CD4-positive, CD25-positive, alpha-beta regulatory T cell (primary cell): ENCODE measurements around the gene NAT10. TPM values are rescaled to one million over a fixed set of nuclear protein-coding genes. Genes with fewer than 3 reads are reported as not detected.

Source experiments
- ATAC-seq, 2 donors: fragments of 150-1000 bp; cut with Tn5 transposase; one replicate each; pipeline ENCODE4 v1.10.0; 2021; ENCODE audit warnings: low read depth in 2 of 2, moderate number of reproducible peaks in 2 of 2, moderate library complexity in 1 of 2
- DNase-seq, 3 donors: peaks; one replicate each; pipeline versions ENCODE4 v3.0.0 to v3.0.0-alpha.2; 2012 to 2022; ENCODE audit warnings: mixed read lengths in 1 of 3
- H3K27ac ChIP-seq: one replicate; pipeline ENCODE4 v1.7.0; 2013; ENCODE audit warnings: mild to moderate bottlenecking, low read length; ENCODE audit not compliant: insufficient read depth, poor library complexity, severe bottlenecking
- H3K27me3 ChIP-seq: one replicate; pipeline ENCODE4 v1.7.0; 2013; ENCODE audit warnings: low read length; ENCODE audit not compliant: control insufficient read depth, insufficient read depth
- H3K36me3 ChIP-seq: one replicate; pipeline ENCODE4 v1.7.0; 2013; ENCODE audit warnings: mild to moderate bottlenecking, low read length, moderate library complexity; ENCODE audit not compliant: control insufficient read depth, insufficient read depth
- H3K4me1 ChIP-seq: 2 replicates; pipeline ENCODE4 v1.7.0; 2013; ENCODE audit warnings: mild to moderate bottlenecking, low read length; ENCODE audit not compliant: insufficient read depth, control insufficient read depth, poor library complexity, severe bottlenecking
- H3K4me3 ChIP-seq: one replicate; pipeline ENCODE4 v1.7.0; 2013; ENCODE audit warnings: low read depth, mild to moderate bottlenecking, low read length, moderate library complexity
- H3K9me3 ChIP-seq, 2 experiments: 1 replicate in 1 of 2; 2 replicates in 1 of 2; pipeline ENCODE4 v1.7.0; 2013; ENCODE audit warnings: low read length in 2 of 2, mild to moderate bottlenecking in 1 of 2, moderate library complexity in 1 of 2; ENCODE audit not compliant: control insufficient read depth in 2 of 2
- H3K27ac Mint-ChIP-seq, 3 donors: one replicate each; pipeline ENCODE4 v1.8.0; 2020 to 2022; ENCODE audit warnings: mild to moderate bottlenecking in 3 of 3, mixed read lengths in 3 of 3, moderate library complexity in 2 of 3
- H3K27me3 Mint-ChIP-seq: one replicate; pipeline ENCODE4 v1.8.0; 2022; ENCODE audit warnings: mild to moderate bottlenecking, mixed read lengths
- H3K36me3 Mint-ChIP-seq: one replicate; pipeline ENCODE4 v1.8.0; 2020; ENCODE audit warnings: mixed read lengths
- H3K4me1 Mint-ChIP-seq, 4 donors: one replicate each; pipeline ENCODE4 v1.8.0; 2020 to 2022; ENCODE audit warnings: mixed read lengths in 4 of 4, mild to moderate bottlenecking in 1 of 4
- H3K4me3 Mint-ChIP-seq, 4 donors: one replicate each; pipeline ENCODE4 v1.8.0; 2020 to 2022; ENCODE audit warnings: mild to moderate bottlenecking in 4 of 4, mixed read lengths in 4 of 4, moderate library complexity in 3 of 4
- H3K9me3 Mint-ChIP-seq, 7 donors: one replicate each; pipeline ENCODE4 v1.8.0; 2020 to 2022; ENCODE audit warnings: mixed read lengths in 7 of 7, mild to moderate bottlenecking in 3 of 7, moderate library complexity in 2 of 7
- polyA plus RNA-seq, 4 donors: library from polyadenylated mRNA; unstranded; fragments of 300-500 nt; fragmentation: Illumina TruSeq; gene quantifications; one replicate each; pipeline ENCODE4 v1.2.3, GENCODE V29; 2021
- total RNA-seq: library from RNA; stranded (reverse); gene quantifications from one replicate; pipeline ENCODE4 v1.2.3, GENCODE V29; 2022

The NAT10 gene
- total and polyA plus RNA-seq, 5 donors from 2014 or later = 24.8 to 48.8 (median 32.3) TPM

DNA sequence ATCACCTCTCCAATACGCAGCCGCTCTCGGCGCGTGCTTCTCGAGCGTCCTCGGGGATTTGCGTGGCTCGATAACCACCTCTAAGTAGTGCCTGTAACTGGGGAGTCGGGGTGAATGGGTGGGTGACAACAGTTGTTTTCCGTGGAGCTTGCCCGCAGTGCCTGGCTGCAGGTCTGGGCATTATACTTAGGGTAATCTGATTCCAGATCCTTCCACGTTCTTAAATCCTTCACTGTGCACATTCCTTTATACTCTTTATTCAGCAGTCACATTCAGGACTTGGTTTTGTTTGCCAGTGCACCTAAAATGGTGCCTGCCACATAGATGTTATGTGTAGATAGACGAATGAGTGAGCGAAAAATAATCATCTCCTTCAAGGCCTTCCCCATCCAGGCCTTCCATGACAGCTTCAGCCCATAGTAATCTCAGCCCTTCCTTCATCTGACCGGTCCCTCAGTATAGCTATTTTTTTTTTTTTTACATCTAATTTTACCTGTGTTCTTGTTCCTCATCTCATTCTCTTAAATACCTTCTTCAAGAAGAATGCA, 602 bp downstream of the NAT10 start:
- no peak for DNase-seq
- Histone ChIP-seq H3K4me1 (peaks cover 32% of the 10 kb centered on the region), H3K4me3 (peak overlapping the region; percentile 90), H3K27me3 (no peaks in the 10 kb centered on the region), H3K27ac (peak overlapping the region; percentile 92), H3K36me3 (peaks cover 30% of the 10 kb centered on the region), H3K9me3 (no peaks in the 10 kb centered on the region)
- Mint-ChIP-seq H3K4me1 (peaks cover 28 to 60% (median 34%) of the 10 kb centered on the region in 4 donors), H3K27me3 (peaks cover 6% of the 10 kb centered on the region), H3K36me3 (peaks cover 9% of the 10 kb centered on the region), H3K9me3 (no peaks in the 10 kb centered on the region), H3K4me3 (peak overlapping the region; percentile 93 to 98 (median 96)), H3K27ac (peak overlapping the region; percentile 99 to 100 (median 99))
- ATAC-seq = no peak

DNA sequence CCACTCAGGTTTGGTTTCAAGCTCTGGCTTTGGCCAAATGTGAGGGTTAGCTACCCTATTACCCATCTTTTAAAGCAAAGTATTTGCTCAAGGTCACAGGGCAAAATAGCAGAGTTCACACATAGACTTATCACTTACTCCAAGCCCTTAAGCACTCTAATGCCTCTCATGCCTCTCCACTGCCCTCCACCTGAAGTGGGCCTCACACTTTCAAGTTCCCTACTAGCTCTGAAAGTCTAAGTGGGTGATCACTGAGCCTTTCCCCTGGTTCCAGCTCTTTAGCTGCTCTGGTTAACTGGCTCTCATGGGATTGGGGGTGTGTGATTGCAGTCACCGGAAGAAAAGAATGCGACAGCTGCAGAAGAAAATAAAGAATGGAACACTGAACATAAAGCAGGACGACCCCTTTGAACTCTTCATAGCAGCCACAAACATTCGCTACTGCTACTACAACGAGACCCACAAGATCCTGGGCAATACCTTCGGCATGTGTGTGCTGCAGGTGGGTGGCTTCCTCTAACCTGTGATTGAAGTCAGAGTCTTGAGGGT, 6.4 kb downstream of the NAT10 start:
- Histone ChIP-seq H3K4me3 (no peak overlapping the region), H3K9me3 (no peaks in the 10 kb centered on the region), H3K27me3 (no peaks in the 10 kb centered on the region), H3K27ac (no peak overlapping the region), H3K36me3 (peaks cover 84% of the 10 kb centered on the region), H3K4me1 (peaks cover 9% of the 10 kb centered on the region)
- H3K36me3 Mint-ChIP-seq = peaks cover 41% of the 10 kb centered on the region
- H3K27ac Mint-ChIP-seq = no peak overlapping the region
- ATAC-seq (no peak), DNase-seq (no peak)
- peaks cover 12 to 26% (median 20%) of the 10 kb centered on the region in 4 donors for H3K4me1 Mint-ChIP-seq
- H3K27me3 Mint-ChIP-seq = no peaks in the 10 kb centered on the region
- H3K4me3 Mint-ChIP-seq = no peak overlapping the region
- no peaks in the 10 kb centered on the region for H3K9me3 Mint-ChIP-seq

DNA sequence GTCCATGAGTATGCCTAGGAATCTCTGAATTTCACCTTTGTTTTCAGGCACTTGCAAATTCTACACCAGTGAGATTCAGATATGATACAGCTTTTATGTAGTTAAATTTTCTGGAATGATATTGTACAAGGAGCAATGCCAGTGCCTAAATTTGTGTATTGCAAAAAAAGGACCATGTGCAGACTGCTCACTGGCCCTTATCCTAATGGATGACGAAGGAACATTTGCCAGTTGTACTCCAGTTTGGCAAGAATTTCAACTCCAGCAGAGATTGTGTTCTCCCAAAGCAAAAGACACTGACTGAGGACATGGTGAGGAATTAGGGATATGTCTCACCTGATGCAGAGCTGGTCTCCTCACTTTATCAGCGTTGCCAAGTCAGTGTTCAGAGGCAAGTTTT, 8.6 kb downstream of the NAT10 start:
- H3K4me3 ChIP-seq = no peak overlapping the region
- DNase-seq (no peak), ATAC-seq (no peak)
- Mint-ChIP-seq H3K36me3 (peaks cover 53% of the 10 kb centered on the region), H3K27ac (no peak overlapping the region), H3K9me3 (no peaks in the 10 kb centered on the region), H3K4me1 (peaks cover 10 to 11% (median 11%) of the 10 kb centered on the region in 4 donors), H3K4me3 (no peak overlapping the region), H3K27me3 (no peaks in the 10 kb centered on the region)
- no peaks in the 10 kb centered on the region for H3K4me1 ChIP-seq
- no peaks in the 10 kb centered on the region for H3K27me3 ChIP-seq
- no peaks in the 10 kb centered on the region for H3K9me3 ChIP-seq
- peaks cover 95% of the 10 kb centered on the region for H3K36me3 ChIP-seq
- H3K27ac ChIP-seq = no peak overlapping the region

DNA sequence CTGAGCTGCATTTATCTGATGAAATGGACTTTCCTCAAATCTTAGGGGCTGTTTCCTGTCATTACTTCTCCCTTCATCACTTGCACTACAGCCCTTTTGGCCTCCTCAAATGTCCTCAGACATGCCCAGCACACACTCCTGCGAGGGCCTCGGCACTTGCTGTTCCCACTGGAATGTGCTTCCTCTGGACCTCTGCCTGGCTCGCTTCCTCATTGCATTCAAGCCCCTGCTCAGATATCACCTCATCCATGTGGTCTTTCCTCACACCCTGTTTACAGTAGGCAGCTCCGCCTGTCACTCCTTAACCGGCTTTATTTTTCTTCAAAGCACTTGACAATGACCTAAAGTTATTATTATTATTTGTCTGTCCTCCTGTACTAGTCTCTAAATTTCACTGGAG, 9.0 kb downstream of the NAT10 start:
- Mint-ChIP-seq H3K27ac (no peak overlapping the region), H3K4me3 (no peak overlapping the region), H3K4me1 (peaks cover 5 to 11% (median 6%) of the 10 kb centered on the region in 4 donors), H3K27me3 (no peaks in the 10 kb centered on the region), H3K36me3 (peaks cover 55% of the 10 kb centered on the region), H3K9me3 (no peaks in the 10 kb centered on the region)
- Histone ChIP-seq H3K36me3 (peaks cover 95% of the 10 kb centered on the region), H3K9me3 (no peaks in the 10 kb centered on the region), H3K4me3 (no peak overlapping the region), H3K4me1 (no peaks in the 10 kb centered on the region), H3K27ac (no peak overlapping the region), H3K27me3 (no peaks in the 10 kb centered on the region)
- ATAC-seq (no peak), DNase-seq (no peak)

DNA sequence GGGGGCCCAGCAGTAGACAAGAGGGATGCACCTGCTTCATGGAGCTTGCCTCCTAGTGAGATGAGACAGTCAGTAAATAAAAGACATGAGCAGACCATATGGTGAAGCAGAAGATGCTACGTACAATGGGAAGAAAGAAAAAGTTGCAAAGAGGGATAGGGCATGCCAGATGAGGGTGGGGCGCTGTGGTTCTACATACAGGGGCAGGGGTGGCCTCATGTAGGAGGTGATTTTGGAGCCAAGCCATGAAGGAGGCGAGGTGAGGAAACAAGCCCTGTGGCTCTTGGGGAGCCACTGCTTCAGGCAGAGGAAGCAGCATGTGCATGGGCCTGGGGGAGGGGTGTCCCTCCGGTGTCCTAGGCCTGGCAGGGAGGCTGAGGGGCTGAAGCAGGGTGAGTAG, 15.2 kb downstream of the NAT10 start:
- Histone ChIP-seq H3K4me3 (no peak overlapping the region), H3K9me3 (no peaks in the 10 kb centered on the region), H3K27ac (no peak overlapping the region), H3K4me1 (no peaks in the 10 kb centered on the region), H3K27me3 (no peaks in the 10 kb centered on the region), H3K36me3 (peaks cover 85% of the 10 kb centered on the region)
- DNase-seq (no peak), ATAC-seq (no peak)
- Mint-ChIP-seq H3K4me3 (no peak overlapping the region), H3K36me3 (peaks cover 66% of the 10 kb centered on the region), H3K4me1 (peaks cover 2 to 8% (median 6%) of the 10 kb centered on the region in 4 donors), H3K9me3 (no peaks in the 10 kb centered on the region), H3K27ac (no peak overlapping the region), H3K27me3 (no peaks in the 10 kb centered on the region)

DNA sequence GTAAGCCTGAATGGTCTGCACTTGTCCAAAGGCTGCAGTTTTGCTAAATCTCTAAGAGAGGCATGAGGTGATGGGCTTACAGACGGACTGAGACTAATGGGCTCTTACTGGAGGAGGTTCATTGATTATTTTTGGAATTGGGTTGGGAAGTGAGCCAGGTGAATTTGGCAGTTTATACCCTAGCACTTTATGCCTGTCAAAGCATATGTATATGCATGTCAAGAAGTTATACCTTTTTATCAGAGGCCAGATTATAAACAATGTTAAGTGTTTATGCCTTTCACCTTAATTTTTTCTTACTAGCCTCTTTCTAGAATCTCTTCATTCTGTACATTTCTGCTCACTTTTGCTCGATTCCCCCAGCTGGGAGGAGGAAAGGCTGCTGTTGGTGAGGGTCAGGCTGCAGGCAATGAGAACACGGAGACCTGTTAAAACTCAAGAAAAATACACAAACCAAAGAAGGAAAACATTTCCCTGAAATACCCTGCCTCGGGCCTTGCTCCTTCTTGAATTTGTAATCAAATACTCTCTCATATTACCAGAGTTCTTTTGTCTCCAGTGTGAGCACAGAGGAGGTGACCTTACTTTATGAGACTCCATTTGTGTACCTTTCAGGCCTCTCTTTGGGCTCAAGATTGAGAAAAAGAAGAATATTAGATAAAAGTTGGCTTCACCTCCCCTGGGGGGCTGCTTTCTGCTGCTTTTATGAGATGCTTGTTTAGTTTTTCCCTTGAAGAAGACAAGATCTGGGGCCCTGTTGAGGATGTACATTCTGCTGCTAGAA, 19.6 kb downstream of the NAT10 start:
- H3K9me3 ChIP-seq = no peaks in the 10 kb centered on the region
- no peak overlapping the region for H3K4me3 ChIP-seq
- peak overlapping the region in 1 of 3 donors; percentile 31 for H3K27ac Mint-ChIP-seq
- no peaks in the 10 kb centered on the region for H3K27me3 ChIP-seq
- H3K27me3 Mint-ChIP-seq = no peaks in the 10 kb centered on the region
- peaks cover 4 to 8% (median 5%) of the 10 kb centered on the region in 4 donors for H3K4me1 Mint-ChIP-seq
- no peak for DNase-seq
- no peaks in the 10 kb centered on the region for H3K4me1 ChIP-seq
- peaks cover 69% of the 10 kb centered on the region for H3K36me3 Mint-ChIP-seq
- no peak for ATAC-seq
- no peaks in the 10 kb centered on the region for H3K9me3 Mint-ChIP-seq
- H3K36me3 ChIP-seq = peaks cover 81% of the 10 kb centered on the region
- no peak overlapping the region for H3K27ac ChIP-seq
- no peak overlapping the region for H3K4me3 Mint-ChIP-seq

DNA sequence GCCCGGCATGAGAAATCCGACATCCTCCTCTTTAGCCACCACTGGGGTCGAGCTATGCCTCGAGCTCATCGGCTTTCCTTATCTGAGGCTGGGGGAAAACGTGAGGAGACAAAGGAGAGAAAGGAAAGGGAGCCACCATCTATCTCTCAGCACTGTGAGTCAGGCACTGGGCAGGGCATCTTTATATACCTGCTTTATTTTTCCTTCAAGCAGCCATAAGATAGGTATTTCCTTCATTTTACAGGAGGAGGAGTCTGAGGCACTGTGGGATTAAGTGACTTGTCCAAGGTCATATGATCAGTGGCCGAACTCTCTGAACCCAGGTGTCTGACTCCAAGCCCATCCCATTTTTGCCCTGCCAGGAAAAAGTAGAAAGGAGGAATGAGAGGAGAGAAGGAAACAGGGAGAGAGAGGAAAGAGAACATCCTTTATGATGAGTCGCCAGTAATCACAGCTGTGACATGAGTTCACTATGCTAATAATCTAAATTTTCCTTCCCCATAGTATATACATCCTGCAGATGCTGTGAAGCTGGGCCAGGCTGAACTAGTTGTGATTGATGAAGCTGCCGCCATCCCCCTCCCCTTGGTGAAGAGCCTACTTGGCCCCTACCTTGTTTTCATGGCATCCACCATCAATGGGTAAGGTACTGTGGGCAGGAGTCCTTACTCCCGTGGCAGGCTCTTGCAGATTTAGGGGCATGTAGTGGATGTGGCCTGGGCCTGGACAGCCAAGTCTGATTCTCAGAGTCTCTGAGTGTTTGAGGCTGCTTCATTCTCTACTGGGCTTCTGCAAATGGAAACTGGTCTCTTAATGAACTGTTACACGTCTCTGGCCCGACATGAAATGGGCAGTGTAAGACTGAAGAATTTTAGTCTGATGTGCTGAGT, 21.8 kb downstream of the NAT10 start:
- peaks cover 84% of the 10 kb centered on the region for H3K36me3 ChIP-seq
- H3K4me1 ChIP-seq = no peaks in the 10 kb centered on the region
- H3K9me3 Mint-ChIP-seq = no peaks in the 10 kb centered on the region
- peak overlapping the region in 1 of 3 donors; percentile 12 for H3K27ac Mint-ChIP-seq
- ATAC-seq (no peak), DNase-seq (no peak)
- H3K27ac ChIP-seq = no peak overlapping the region
- no peaks in the 10 kb centered on the region for H3K9me3 ChIP-seq
- H3K36me3 Mint-ChIP-seq = peaks cover 69% of the 10 kb centered on the region
- no peak overlapping the region for H3K4me3 Mint-ChIP-seq
- H3K4me3 ChIP-seq = no peak overlapping the region
- H3K27me3 Mint-ChIP-seq = no peaks in the 10 kb centered on the region
- peaks cover 0 to 4% (median 3%) of the 10 kb centered on the region in 4 donors for H3K4me1 Mint-ChIP-seq
- no peaks in the 10 kb centered on the region for H3K27me3 ChIP-seq
